HG03095 (cell line): ENCODE data around the gene HAL.
A peak's percentile ranks its signal among the peaks of the same experiment; 100 is the strongest.

ENCODE experiments used
- ATAC-seq: cut with Tn5 transposase; IDR thresholded peaks from one replicate; pipeline ENCODE4 v1.9.1; 2021; ENCODE audit warnings: moderate library complexity; ENCODE audit not compliant: unreplicated experiment

HAL gene

DNA sequence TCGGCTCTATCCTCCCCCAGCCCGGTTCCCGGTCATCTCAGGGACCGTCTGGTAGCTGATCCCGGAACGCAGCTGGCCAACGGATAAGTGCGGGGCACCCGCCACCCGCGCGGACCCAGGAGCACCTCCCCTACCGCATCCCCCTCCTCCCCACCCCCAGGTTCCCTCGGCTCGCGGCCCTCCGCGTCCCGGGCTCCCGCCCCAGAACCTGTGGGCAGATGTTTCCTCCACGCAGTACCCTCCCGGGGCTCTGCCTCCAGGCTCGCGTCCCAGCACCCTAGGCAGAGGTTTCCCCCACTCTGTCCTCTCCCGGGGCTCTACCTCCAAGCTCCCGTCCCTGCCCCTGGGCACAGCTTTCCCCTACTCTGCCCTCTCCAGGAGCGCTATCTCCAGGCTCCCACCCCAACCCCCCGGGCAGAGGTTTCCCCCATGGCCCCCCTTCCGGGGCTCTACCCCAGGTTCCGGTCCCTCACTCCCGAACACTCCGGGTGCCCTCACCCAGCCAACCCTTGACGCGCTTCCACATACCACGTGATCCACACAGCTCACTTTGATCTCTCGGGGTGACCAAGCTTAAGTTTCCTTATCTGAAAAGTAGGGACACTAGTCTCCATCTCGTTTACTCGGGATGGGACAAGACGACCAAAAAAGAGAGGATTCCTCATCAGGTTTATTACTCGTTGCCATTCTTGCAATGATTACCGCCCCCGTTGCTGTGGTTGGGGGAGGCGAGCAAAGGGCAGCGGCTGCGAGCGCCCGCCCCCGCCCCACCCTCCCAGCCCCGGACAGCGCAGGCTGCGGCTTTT lies 53.4 kb downstream of the HAL start, which contains the start of gene CCDC38:
CCDC38 (minus strand) TSS at position 91 of the 806 bp plus-strand sequence. CDS start 6,105 bp downstream, outside the sequence.
- ATAC-seq, result peak; percentile 98

GRCh38 chr12:95942101-95942523 lies 54.0 kb downstream of the HAL start:
- no peak for ATAC-seq

- no peak for ATAC-seq
These were observed 55.6 kb downstream of the HAL start for GRCh38 chr12:95940514-95940913.
